ENCODE results near the gene ADCK2.
"Not testable (repeated sequence)": the region's sequence is repeated elsewhere in the genome, so short reads cannot be mapped to it uniquely, and the experiment has no call there.

The ADCK2 gene

DNA sequence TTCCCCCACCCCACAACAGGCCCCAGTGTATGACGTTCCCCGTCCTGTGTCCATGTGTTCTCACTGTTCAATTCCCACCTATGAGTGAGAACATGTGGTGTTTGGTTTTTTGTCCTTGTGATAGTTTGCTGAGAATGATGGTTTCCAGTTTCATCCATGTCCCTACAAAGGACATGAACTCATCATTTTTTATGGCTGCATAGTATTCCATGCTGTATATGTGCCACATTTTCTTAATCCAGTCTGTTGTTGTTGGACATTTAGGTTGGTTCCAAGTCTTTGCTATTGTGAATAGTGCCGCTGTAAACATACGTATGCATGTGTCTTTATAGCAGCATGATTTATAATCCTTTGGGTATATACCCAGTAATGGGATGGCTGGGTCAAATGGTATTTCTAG, 36.0 kb downstream of the ADCK2 start:
- peaks cover 28% of the 10 kb centered on the region for H3K36me3 Mint-ChIP-seq (ENCODE audit: low read depth)
- not testable (repeated sequence) for H3K9me3 Mint-ChIP-seq; H3K4me3 Mint-ChIP-seq; H3K27ac Mint-ChIP-seq; H3K4me1 Mint-ChIP-seq (ENCODE audit: low read depth); H3K27me3 Mint-ChIP-seq (ENCODE audit: low read depth)

DNA sequence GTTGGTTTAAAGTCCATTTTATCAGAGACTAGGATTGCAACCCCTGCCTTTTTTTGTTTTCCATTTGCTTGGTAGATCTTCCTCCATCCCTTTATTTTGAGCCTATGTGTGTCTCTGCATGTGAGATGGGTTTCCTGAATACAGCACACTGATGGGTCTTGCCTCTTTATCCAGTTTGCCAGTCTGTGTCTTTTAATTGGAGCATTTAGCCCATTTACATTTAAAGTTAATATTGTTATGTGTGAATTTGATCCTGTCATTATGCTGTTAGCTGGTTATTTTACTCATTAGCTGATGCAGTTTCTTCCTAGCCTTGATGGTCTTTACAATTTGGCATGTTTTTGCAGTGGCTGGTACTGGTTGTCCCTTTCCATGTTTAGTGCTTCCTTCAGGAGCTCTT, 39.6 kb downstream of the ADCK2 start:
- H3K27ac Mint-ChIP-seq; H3K4me3 Mint-ChIP-seq; H3K4me1 Mint-ChIP-seq (ENCODE audit: low read depth); H3K9me3 Mint-ChIP-seq; H3K27me3 Mint-ChIP-seq (ENCODE audit: low read depth): not testable (repeated sequence)
- peaks cover 18% of the 10 kb centered on the region for H3K36me3 Mint-ChIP-seq (ENCODE audit: low read depth)

DNA sequence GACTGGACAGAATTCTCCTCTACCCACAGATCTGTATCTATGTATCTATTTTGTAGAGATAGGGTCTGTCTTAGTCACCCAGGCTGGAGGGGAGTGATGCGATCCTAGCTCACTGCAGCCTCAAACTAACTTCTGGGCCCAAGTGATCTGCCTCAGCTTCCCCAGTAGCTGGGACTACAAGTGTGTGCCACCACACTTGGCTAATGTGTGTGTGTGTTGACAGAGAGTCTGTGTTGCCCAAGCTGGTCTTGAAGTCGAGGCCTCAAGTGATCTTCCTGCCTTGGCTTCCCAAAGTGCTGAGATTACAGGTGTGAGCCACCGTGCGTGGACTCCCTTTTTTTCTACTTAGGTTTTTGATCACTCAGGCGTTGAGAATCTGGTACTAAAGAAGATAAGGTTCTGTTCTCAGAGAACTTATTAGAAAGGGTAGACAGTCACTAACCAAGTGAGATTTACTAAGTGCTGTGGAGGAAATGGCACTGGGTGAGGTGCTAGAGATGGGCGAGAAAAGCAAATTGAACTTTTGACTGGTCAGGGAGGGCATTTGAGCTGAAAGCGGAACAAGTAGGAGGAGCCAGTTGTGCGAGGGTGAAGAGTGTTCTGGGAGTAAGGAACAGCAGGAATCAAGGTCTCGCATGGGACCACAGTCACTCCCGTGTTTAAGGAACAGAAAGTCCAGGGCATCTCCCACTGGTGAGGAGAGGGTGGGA, 41.7 kb downstream of the ADCK2 start:
- Mint-ChIP-seq H3K27ac (no peak overlapping the region), H3K4me3 (no peak overlapping the region), H3K36me3 (ENCODE audit: low read depth) (peaks cover 13% of the 10 kb centered on the region), H3K9me3 (peaks cover 5% of the 10 kb centered on the region), H3K27me3 (ENCODE audit: low read depth) (no peaks in the 10 kb centered on the region), H3K4me1 (ENCODE audit: low read depth) (peaks cover 2% of the 10 kb centered on the region)

DNA sequence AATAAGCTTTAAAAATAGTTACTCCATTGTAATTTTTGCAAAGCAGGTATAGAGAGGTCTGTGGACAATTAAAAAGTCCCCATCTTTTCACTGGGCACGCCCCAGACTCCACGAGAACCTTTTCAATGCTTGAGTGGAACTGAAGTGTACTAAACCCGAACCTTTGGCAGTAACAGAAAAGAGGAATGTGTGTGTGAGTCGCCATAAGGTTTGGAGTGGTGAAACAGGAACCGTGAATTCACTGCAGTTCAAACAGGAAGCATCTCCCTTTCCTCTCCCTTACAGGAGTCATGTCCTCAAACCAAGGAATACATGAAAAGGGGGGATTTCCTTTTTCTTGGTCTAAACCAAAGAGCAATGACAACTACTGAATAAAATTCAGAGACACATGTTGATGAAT, 47.0 kb downstream of the ADCK2 start:
- no peak overlapping the region for H3K27ac Mint-ChIP-seq
- H3K27me3 Mint-ChIP-seq (ENCODE audit: low read depth) = no peaks in the 10 kb centered on the region
- no peaks in the 10 kb centered on the region for H3K9me3 Mint-ChIP-seq
- no peak overlapping the region for H3K4me3 Mint-ChIP-seq
- peaks cover 1% of the 10 kb centered on the region for H3K36me3 Mint-ChIP-seq (ENCODE audit: low read depth)
- peaks cover 13% of the 10 kb centered on the region for H3K4me1 Mint-ChIP-seq (ENCODE audit: low read depth)

DNA sequence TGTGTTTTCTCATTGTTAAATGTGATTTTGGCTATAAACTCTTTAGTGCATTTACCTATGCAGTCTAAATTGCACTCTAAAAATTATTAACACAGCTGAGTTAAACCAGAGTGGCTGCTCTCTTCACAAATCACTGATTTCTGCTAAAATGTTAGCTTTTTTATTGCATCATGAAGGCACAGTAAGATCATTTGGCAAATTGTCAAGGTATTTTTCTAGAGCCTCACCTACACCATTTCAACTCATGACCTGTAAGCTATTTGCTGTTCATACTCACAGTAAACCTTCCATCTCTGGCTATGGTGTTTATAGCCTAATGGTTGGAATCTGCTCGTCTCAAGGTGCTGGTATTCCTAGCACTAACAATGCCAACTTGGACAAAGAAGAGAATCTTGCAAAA, 49.5 kb downstream of the ADCK2 start:
- no peak overlapping the region for H3K4me3 Mint-ChIP-seq
- H3K27ac Mint-ChIP-seq = no peak overlapping the region
- no peaks in the 10 kb centered on the region for H3K27me3 Mint-ChIP-seq (ENCODE audit: low read depth)
- no peaks in the 10 kb centered on the region for H3K9me3 Mint-ChIP-seq
- H3K4me1 Mint-ChIP-seq (ENCODE audit: low read depth) = peaks cover 13% of the 10 kb centered on the region
- H3K36me3 Mint-ChIP-seq (ENCODE audit: low read depth) = peaks cover 1% of the 10 kb centered on the region

DNA sequence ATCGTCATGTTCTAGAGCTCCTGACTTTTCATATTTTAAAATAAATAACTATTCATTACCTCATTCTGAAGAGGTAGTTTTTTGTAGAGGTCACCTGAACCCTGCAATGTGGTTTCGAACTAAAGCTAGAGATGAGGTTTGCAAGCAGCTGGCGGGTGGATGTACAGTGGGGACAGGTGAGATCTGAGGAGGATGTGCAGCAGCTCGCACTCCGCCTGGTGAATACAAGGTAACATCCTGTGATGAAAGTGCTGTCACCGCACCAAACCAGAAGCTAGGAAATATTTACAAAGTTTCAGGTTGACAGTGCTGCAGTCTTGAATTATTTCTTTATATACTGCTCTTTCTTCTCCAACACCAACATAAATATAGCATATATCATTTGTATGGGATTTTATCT, 50.3 kb downstream of the ADCK2 start:
- Mint-ChIP-seq H3K4me3 (no peak overlapping the region), H3K9me3 (no peaks in the 10 kb centered on the region), H3K27me3 (ENCODE audit: low read depth) (no peaks in the 10 kb centered on the region), H3K27ac (no peak overlapping the region), H3K4me1 (ENCODE audit: low read depth) (peaks cover 13% of the 10 kb centered on the region), H3K36me3 (ENCODE audit: low read depth) (peaks cover 1% of the 10 kb centered on the region)

DNA sequence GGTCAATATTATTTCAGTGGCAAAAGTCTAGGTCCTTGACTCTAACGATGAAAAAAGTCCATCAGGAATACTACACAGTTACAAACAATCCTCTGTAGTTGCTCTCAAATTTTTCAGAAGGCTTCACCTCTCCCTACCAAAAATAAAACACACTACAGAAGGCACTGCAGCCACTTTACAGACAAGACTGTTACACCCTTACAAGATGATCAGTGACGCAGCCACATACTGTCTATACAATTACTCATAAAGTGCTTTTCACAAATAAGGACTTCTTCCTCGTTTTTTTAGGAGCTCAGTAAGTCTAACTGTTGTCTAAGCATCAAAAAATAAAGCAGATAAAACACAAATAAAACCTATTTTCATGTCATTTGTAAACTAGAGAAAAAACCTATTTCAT, 50.8 kb downstream of the ADCK2 start:
- H3K4me3 Mint-ChIP-seq = no peak overlapping the region
- no peaks in the 10 kb centered on the region for H3K27me3 Mint-ChIP-seq (ENCODE audit: low read depth)
- H3K27ac Mint-ChIP-seq = no peak overlapping the region
- H3K4me1 Mint-ChIP-seq (ENCODE audit: low read depth) = peaks cover 13% of the 10 kb centered on the region
- no peaks in the 10 kb centered on the region for H3K9me3 Mint-ChIP-seq
- peaks cover 1% of the 10 kb centered on the region for H3K36me3 Mint-ChIP-seq (ENCODE audit: low read depth)

DNA sequence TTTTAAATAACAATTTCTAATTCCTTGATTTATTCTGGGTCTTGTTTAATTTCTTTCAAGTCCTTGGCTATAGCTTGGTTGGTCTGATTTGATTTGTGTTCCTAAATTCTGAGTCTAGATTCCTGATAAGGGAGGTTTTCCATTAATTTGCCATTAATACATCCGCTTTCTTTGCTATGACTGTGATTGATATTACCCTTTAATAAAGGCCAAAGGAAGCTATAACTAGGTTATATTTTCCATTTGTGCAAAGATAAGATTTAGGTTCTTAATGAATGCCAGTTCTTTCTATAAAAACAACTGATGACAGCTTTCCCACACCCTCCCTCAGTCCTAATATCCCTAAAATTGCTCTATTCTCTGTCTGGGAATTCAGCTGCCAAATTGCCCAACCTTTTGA, 52.0 kb downstream of the ADCK2 start:
- Mint-ChIP-seq H3K27ac (no peak overlapping the region), H3K36me3 (ENCODE audit: low read depth) (no peaks in the 10 kb centered on the region), H3K4me3 (no peak overlapping the region), H3K27me3 (ENCODE audit: low read depth) (no peaks in the 10 kb centered on the region), H3K4me1 (ENCODE audit: low read depth) (peaks cover 12% of the 10 kb centered on the region), H3K9me3 (no peaks in the 10 kb centered on the region)

DNA sequence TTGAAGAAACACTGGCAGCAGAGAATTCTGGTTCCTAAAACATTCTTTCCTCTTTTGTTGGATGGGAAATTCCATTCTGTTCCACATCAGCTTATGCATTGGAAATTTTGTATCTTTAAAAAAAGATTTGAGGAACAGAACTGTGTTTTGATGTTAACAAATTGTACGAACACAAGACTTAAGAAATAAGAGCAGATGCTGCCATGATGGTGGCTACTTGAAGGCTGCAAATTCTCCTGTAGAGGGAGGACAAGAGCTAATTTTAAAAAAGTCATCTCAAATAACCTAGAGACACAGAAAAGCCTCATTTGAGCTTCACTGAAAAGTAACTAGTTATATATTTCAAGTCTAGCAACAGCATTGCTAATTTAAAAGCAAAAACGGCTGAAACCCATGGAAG, 53.5 kb downstream of the ADCK2 start:
- H3K4me3 Mint-ChIP-seq = no peak overlapping the region
- H3K36me3 Mint-ChIP-seq (ENCODE audit: low read depth) = no peaks in the 10 kb centered on the region
- no peaks in the 10 kb centered on the region for H3K9me3 Mint-ChIP-seq
- H3K27ac Mint-ChIP-seq = no peak overlapping the region
- no peaks in the 10 kb centered on the region for H3K27me3 Mint-ChIP-seq (ENCODE audit: low read depth)
- peaks cover 10% of the 10 kb centered on the region for H3K4me1 Mint-ChIP-seq (ENCODE audit: low read depth)

DNA sequence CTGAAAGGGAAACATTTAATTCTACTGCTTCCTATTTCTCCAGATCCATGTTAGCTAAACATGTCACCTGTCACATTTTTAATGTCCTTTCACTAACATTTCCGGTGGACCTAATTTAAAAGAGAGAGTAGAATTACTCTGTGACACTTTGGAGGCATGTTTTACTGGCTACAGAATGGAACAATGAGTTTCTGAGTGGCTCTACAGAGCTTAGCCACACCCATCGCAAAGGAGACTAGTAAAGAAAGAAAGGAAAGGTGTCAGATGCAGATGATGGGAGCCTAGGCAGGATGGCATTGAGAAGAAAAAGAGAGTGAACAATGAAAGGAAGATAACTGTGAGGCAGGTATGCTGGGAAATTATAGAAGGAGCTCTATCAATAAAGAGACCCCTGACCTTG, 59.7 kb downstream of the ADCK2 start:
- peaks cover 5% of the 10 kb centered on the region for H3K36me3 Mint-ChIP-seq (ENCODE audit: low read depth)
- H3K27me3 Mint-ChIP-seq (ENCODE audit: low read depth) = no peaks in the 10 kb centered on the region
- no peaks in the 10 kb centered on the region for H3K9me3 Mint-ChIP-seq
- no peak overlapping the region for H3K4me3 Mint-ChIP-seq
- H3K27ac Mint-ChIP-seq = no peak overlapping the region
- no peaks in the 10 kb centered on the region for H3K4me1 Mint-ChIP-seq (ENCODE audit: low read depth)

DNA sequence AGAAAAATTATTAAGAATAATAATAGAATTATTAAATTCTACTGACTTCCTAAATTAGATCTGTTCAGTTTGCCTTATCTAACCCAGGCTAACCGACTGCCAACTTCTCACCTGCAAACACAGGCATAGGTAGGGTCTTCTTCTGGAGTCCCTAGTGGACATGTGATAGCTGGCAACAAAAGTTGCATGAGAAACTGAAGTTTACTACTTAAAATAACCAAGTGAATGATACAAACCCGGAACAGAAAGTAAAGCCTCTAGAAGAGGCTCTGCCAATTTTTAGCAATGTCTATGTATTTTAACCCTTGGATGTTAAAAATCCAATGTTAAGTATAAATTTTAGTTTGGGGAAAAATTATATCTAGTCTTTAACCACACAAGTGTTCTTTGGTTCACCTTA, 61.4 kb downstream of the ADCK2 start:
- Mint-ChIP-seq H3K4me3 (no peak overlapping the region), H3K9me3 (no peaks in the 10 kb centered on the region), H3K36me3 (ENCODE audit: low read depth) (peaks cover 10% of the 10 kb centered on the region), H3K4me1 (ENCODE audit: low read depth) (no peaks in the 10 kb centered on the region), H3K27ac (no peak overlapping the region), H3K27me3 (ENCODE audit: low read depth) (no peaks in the 10 kb centered on the region)

DNA sequence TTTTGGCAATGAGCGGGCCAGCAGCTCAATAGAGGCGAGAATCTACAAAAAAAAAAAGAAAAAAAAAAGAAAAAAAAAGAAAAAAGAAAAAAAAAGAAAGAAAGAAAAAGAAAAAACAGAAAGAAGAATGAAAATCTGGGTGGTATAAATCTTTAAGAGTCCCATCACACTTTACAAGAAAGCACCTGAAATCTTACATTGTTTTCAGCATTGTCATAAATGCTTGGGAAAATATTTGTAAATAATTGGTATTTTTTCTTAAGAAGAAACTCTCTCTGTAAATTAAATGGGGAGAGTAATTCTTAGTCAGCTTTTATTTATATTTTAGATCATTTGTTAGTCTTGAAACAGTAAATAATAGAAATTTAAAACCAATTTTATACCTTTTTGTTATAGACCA, 62.0 kb downstream of the ADCK2 start:
- no peaks in the 10 kb centered on the region for H3K9me3 Mint-ChIP-seq
- H3K4me1 Mint-ChIP-seq (ENCODE audit: low read depth) = no peaks in the 10 kb centered on the region
- H3K27ac Mint-ChIP-seq = no peak overlapping the region
- H3K36me3 Mint-ChIP-seq (ENCODE audit: low read depth) = peaks cover 15% of the 10 kb centered on the region
- no peak overlapping the region for H3K4me3 Mint-ChIP-seq
- H3K27me3 Mint-ChIP-seq (ENCODE audit: low read depth) = no peaks in the 10 kb centered on the region

DNA sequence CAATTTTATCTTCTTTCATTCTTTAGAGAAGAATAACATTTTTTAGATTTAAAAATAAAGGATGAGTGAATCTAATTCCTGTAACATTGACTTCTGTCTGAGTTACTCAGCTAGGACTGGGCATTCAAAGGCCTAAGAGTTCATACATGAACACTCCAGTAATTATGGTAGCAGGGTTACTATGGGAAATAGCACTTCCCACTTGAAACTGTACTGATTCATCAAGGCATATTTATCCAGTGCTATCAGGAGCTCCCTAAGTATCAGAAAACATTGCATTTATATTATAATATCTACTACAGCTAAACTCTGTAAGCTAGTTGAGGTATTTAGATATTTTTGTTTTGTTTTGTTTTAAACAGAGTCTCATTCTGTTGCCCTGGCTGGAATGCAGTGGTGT, 65.5 kb downstream of the ADCK2 start:
- no peaks in the 10 kb centered on the region for H3K27me3 Mint-ChIP-seq (ENCODE audit: low read depth)
- H3K36me3 Mint-ChIP-seq (ENCODE audit: low read depth) = peaks cover 16% of the 10 kb centered on the region
- H3K4me1 Mint-ChIP-seq (ENCODE audit: low read depth) = no peaks in the 10 kb centered on the region
- no peak overlapping the region for H3K4me3 Mint-ChIP-seq
- no peak overlapping the region for H3K27ac Mint-ChIP-seq
- no peaks in the 10 kb centered on the region for H3K9me3 Mint-ChIP-seq

DNA sequence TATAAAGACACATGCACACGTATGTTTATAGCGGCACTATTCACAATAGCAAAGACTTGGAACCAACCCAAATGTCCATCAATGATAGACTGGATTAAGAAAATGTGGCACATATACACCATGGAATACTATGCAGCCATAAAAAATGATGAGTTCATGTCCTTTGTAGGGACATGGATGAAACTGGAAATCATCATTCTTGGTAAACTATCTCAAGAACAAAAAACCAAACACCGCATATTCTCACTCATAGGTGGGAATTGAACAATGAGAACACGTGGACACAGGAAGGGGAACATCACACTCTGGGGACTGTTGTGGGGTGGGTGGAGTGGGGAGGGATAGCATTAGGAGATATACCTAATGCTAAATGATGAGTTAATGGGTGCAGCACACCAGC, 70.5 kb downstream of the ADCK2 start:
- not testable (repeated sequence) for H3K4me1 Mint-ChIP-seq (ENCODE audit: low read depth); H3K9me3 Mint-ChIP-seq; H3K4me3 Mint-ChIP-seq; H3K27ac Mint-ChIP-seq; H3K27me3 Mint-ChIP-seq (ENCODE audit: low read depth)
- H3K36me3 Mint-ChIP-seq (ENCODE audit: low read depth) = peaks cover 16% of the 10 kb centered on the region

DNA sequence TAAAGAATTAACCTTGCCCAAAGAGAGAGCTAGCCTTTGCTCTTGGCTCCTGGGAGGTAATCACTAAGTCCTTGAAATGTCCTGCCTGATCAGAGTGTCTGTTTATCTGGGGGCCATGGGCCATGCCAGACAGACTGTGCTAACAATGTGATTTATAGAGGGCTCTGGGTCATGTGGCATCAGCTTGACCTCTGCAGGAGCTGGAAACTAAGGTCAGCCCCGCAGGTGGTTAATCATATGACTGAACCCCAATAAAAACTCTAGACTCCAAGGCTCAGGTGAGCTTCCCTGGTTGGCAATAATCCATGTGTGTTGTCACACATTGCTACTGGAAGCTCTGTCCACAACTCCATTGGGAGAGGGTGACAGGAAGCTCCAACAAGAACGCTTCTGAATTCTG, 71.3 kb downstream of the ADCK2 start:
- no peak overlapping the region for H3K27ac Mint-ChIP-seq
- no peaks in the 10 kb centered on the region for H3K4me1 Mint-ChIP-seq (ENCODE audit: low read depth)
- H3K9me3 Mint-ChIP-seq = no peaks in the 10 kb centered on the region
- no peaks in the 10 kb centered on the region for H3K27me3 Mint-ChIP-seq (ENCODE audit: low read depth)
- H3K4me3 Mint-ChIP-seq = no peak overlapping the region
- H3K36me3 Mint-ChIP-seq (ENCODE audit: low read depth) = peaks cover 12% of the 10 kb centered on the region

Data from T-helper 1 cell treated with Interleukin-12 subunit alpha and Interleukin-12 subunit beta and Interleukin-4 antibody, amounts not matched to agents 30 μg/mL and 1 μg/mL, for 36 hours (primary cell).